Measurements from ENCODE around the gene CHCHD3.

GRCh38 chr7:132745510-132745909 lies 336.4 kb downstream of the CHCHD3 start:
- TF ChIP-seq POLR2AphosphoS5 (IDR thresholded peaks at IDR 0.05; ENCODE audit: low read depth, low read length) (no peak), TAF1 (IDR thresholded peaks at IDR 0.05; ENCODE audit: borderline replicate concordance, insufficient read depth, low read length) (no peak)
